OCI-LY3 (cell line): ENCODE data around the gene ARL3.

ENCODE experiments used
- CTCF ChIP-seq: fragments of 200-600, 300-600 bp; sonication (generic); IDR thresholded peaks from 2 replicates; pipeline ENCODE4 v1.5.1; 2014; ENCODE audit warnings: antibody characterized with exemption, low read length, low read depth
- EZH2phosphoT487 ChIP-seq: fragments of 200-600 bp; shearing (Covaris generic); IDR thresholded peaks from 2 replicates; pipeline ENCODE4 v1.6.1; 2018; ENCODE audit warnings: antibody characterized with exemption, mixed run types, low read depth

GRCh38 chr10:102645741-102646609 is 68.2 kb downstream of the ARL3 start:
- TF ChIP-seq CTCF (no peak), EZH2phosphoT487 (no peak)
